Loucy (cell line): ENCODE results near the gene SH3BP4.

ENCODE experiments used
- EZH2phosphoT487 ChIP-seq: fragments of 200-600 bp; IDR thresholded peaks from 2 replicates; pipeline ENCODE4 v1.6.1; 2018; ENCODE audit warnings: antibody characterized with exemption, mild to moderate bottlenecking, moderate library complexity, borderline replicate concordance
- TF ChIP-seq, protein P1 (sequence below): fragments of 200-600 bp; sonication (generic); conservative IDR thresholded peaks from 2 replicates; pipeline ENCODE4 v1.5.1; 2014; ENCODE audit warnings: mild to moderate bottlenecking, antibody characterized with exemption, low read length

DNA sequence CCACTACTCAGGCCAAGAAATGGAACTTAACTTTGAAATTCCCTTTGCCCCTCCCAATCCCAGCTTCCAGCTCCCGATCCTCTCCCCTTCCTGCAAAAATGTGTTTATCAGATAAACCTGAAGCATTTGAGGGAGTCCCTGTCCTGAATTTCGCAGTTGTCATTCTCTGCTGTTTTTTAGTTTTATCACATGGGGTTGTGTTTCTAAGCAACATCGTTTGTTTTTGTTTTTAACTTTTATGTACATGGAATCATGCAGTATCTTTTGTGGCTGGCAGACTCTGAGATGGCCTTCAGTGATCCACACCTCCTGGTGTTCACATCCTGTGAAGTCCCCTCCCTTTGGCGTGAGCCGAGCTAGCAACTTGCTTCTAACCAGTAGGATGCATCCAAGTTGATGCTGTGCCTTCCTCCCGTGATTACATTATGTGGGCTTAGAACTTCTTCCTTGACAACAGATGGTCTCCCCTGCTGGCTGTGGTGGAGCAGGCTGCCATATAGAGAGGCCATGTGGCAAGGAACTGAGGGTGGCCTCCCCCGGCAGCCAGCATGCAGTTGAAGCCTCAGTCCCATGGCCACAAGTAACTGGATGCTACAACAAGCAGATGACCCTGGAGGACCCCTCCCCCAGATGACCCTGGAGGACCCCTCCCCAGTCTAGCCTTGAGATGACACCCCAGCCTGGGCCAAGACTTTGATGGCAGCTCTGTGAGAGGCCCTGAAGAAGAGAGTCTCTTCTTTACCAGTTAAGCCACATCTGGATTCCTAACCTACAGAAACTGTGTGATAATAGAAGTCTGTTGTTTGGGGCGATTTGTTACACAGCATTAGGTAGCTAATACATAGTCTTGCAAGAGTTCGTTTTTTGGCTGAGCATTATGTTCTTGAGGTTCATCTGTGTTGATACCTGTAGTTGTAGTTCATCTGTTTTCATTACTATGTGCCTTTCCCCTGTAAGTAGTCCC lies 27.7 kb downstream of the SH3BP4 start:
- TF ChIP-seq, protein P1, sequence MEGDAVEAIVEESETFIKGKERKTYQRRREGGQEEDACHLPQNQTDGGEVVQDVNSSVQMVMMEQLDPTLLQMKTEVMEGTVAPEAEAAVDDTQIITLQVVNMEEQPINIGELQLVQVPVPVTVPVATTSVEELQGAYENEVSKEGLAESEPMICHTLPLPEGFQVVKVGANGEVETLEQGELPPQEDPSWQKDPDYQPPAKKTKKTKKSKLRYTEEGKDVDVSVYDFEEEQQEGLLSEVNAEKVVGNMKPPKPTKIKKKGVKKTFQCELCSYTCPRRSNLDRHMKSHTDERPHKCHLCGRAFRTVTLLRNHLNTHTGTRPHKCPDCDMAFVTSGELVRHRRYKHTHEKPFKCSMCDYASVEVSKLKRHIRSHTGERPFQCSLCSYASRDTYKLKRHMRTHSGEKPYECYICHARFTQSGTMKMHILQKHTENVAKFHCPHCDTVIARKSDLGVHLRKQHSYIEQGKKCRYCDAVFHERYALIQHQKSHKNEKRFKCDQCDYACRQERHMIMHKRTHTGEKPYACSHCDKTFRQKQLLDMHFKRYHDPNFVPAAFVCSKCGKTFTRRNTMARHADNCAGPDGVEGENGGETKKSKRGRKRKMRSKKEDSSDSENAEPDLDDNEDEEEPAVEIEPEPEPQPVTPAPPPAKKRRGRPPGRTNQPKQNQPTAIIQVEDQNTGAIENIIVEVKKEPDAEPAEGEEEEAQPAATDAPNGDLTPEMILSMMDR, result no peak
- TF ChIP-seq EZH2phosphoT487, result no peak
